Spleen (tissue), 11 donors: ENCODE measurements around the gene TIGAR. TPM values are rescaled to one million over a fixed set of nuclear protein-coding genes. Genes with fewer than 3 reads are reported as not detected.

Experiments used
- DNase-seq: peaks from one replicate; pipeline ENCODE4 v3.0.0-alpha.2; 2020
- H3K27ac ChIP-seq, 8 donors: fragments of 200-600 bp; sonication (generic) in 7 of 8; 1 replicate in 4 of 8; 2 replicates in 4 of 8; pipeline versions ENCODE4 v1.5.0 to v1.8.0; 2016 to 2021; ENCODE audit warnings: inconsistent platforms in 4 of 8, mild to moderate bottlenecking in 4 of 8, moderate library complexity in 1 of 8
- H3K27me3 ChIP-seq, 7 donors: fragments of 200-600 bp; sonication (generic) in 6 of 7; replicated peaks in 1 of 7; 1 replicate in 4 of 7; 2 replicates in 3 of 7; pipeline versions ENCODE4 v1.5.0 to v1.8.0; 2016 to 2021; ENCODE audit warnings: inconsistent platforms in 3 of 7, mild to moderate bottlenecking in 1 of 7
- H3K36me3 ChIP-seq, 6 donors: fragments of 200-600 bp; sonication (generic) in 5 of 6; 1 replicate in 4 of 6; 2 replicates in 2 of 6; pipeline versions ENCODE4 v1.5.0 to v1.8.0; 2016 to 2021; ENCODE audit warnings: inconsistent platforms in 2 of 6
- H3K4me1 ChIP-seq, 6 donors: fragments of 200-600 bp; sonication (generic) in 5 of 6; 1 replicate in 3 of 6; 2 replicates in 3 of 6; pipeline versions ENCODE4 v1.5.0 to v1.8.0; 2016 to 2021; ENCODE audit warnings: inconsistent platforms in 3 of 6
- H3K4me3 ChIP-seq, 8 donors: fragments of 200-600 bp; sonication (generic) in 7 of 8; 1 replicate in 4 of 8; 2 replicates in 4 of 8; pipeline versions ENCODE4 v1.5.0 to v1.8.0; 2016 to 2021; ENCODE audit warnings: inconsistent platforms in 4 of 8, mild to moderate bottlenecking in 4 of 8, moderate library complexity in 2 of 8
- H3K9me3 ChIP-seq, 8 donors: fragments of 200-600 bp; sonication (generic) in 7 of 8; 1 replicate in 4 of 8; 2 replicates in 4 of 8; pipeline versions ENCODE4 v1.5.0 to v1.8.0; 2016 to 2021; ENCODE audit warnings: inconsistent platforms in 4 of 8
- POLR2A ChIP-seq, 3 donors: fragments of 450-650 bp; IDR thresholded peaks; one replicate each; pipeline ENCODE4 v1.5.1; 2017; ENCODE audit warnings: antibody characterized with exemption in 3 of 3, mild to moderate bottlenecking in 1 of 3
- POLR2AphosphoS5 ChIP-seq, 3 donors: sonication (generic); formaldehyde crosslinking; IDR thresholded peaks; one replicate each; pipeline ENCODE4 v1.5.1; 2017; ENCODE audit warnings: antibody characterized with exemption in 3 of 3
- WGBS, 5 donors: extraction: QIAGEN DNeasy Blood & Tissue Kit in 3 of 5; methylation state at CpG; one replicate each; pipeline versions ENCODE4 v1.1.5 to v1.1.7; 2013 to 2018; 5-methylcytosine and 5-hydroxymethylcytosine counted together
- intact Hi-C: fragments of 100-400 bp; cut with DNase I; formaldehyde crosslinking; loops from one replicate; pipeline ENCODE4 v1.15.0; 2023; ENCODE audit warnings: low total_unique reads
- polyA plus RNA-seq, 3 donors: library from polyadenylated mRNA; stranded (reverse); fragments of 200-250 nt; gene quantifications; one replicate each; pipeline ENCODE4 v1.2.1, GENCODE V29; 2013
- total RNA-seq, 7 donors: library from RNA; depleted of rRNA in 3 of 7; stranded (reverse); fragments of >200 nt in 3 of 7; fragmentation: NEBNext Ultra II Directional in 4 of 7; extraction: Animal tissue kit (Norgen Biotek cat#: 25700) in 4 of 7; gene quantifications; one replicate each; pipeline versions ENCODE4 v1.1.0 to v1.2.1, GENCODE V29; 2016 to 2021
- TF ChIP-seq, protein P1 (sequence below), 11 experiments: fragments of 200-600 bp in 7 of 11; fragments of 450-650 bp in 4 of 11; sonication (generic) in 4 of 11; IDR thresholded peaks in 8 of 11; conservative IDR thresholded peaks in 3 of 11; 1 replicate in 7 of 11; 2 replicates in 4 of 11; pipeline versions ENCODE4 v1.4.0 to v1.8.0; 2016 to 2021; ENCODE audit warnings: antibody characterized with exemption in 11 of 11, inconsistent platforms in 4 of 11, mild to moderate bottlenecking in 1 of 11
- donor health status: healthy with polysubstance abuse.
- donor health status: DM: no; HTN: no; CAD: no; lungs with moderate emphysema.
- donor health status: DM: no; HTN: no; CAD: no.
- donor health status: Bipolar disorder and iron deficiency.
- donor health status: healthy.
- donor health status: DM: no; HTN: no; CAD: no.
- donor health status: DM: yes; HTN: yes; CAD: no.

Gene TIGAR
- total and polyA plus RNA-seq, 10 donors, result 4.5 to 16.7 (median 11.5) TPM

DNA sequence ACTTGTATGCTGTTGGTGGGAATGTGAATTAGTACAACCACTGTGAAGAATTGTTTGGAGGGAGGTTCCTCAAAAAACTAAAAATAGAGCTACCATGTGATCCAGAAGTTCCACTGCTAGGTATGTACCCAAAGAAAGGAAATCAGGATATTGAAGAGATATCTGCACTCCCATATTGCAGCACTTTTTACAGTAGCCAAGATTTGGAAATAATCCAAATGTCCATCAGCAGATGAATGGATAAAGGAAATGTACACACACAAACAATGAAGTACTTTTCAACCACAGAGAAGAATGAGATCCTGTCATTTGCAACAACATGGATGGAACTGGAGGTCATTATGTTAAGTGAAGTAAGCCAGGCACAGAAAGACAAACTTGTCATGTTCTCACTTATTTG is 25.9 kb downstream of the TIGAR start:
- TF ChIP-seq, protein P1, sequence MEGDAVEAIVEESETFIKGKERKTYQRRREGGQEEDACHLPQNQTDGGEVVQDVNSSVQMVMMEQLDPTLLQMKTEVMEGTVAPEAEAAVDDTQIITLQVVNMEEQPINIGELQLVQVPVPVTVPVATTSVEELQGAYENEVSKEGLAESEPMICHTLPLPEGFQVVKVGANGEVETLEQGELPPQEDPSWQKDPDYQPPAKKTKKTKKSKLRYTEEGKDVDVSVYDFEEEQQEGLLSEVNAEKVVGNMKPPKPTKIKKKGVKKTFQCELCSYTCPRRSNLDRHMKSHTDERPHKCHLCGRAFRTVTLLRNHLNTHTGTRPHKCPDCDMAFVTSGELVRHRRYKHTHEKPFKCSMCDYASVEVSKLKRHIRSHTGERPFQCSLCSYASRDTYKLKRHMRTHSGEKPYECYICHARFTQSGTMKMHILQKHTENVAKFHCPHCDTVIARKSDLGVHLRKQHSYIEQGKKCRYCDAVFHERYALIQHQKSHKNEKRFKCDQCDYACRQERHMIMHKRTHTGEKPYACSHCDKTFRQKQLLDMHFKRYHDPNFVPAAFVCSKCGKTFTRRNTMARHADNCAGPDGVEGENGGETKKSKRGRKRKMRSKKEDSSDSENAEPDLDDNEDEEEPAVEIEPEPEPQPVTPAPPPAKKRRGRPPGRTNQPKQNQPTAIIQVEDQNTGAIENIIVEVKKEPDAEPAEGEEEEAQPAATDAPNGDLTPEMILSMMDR (IDR thresholded peaks at IDR 0.05 in 8 of 11, conservative IDR thresholded peaks at IDR 0.05 in 3 of 11), result no peak
- TF ChIP-seq POLR2A (IDR thresholded peaks at IDR 0.05) (no peak), POLR2AphosphoS5 (IDR thresholded peaks at IDR 0.05) (no peak)
- no peak for DNase-seq
- H3K27me3 ChIP-seq, result no peaks in the 10 kb centered on the region
- H3K27ac ChIP-seq, result no peak overlapping the region
- no peak overlapping the region for H3K4me3 ChIP-seq
- intact Hi-C loops, result no loop called here
- H3K36me3 ChIP-seq, result peaks cover 0 to 50% (median 20%) of the 10 kb centered on the region in 6 donors
- peaks cover 0 to 3% (median 0%) of the 10 kb centered on the region in 8 donors for H3K9me3 ChIP-seq
- no peaks in the 10 kb centered on the region for H3K4me1 ChIP-seq

DNA sequence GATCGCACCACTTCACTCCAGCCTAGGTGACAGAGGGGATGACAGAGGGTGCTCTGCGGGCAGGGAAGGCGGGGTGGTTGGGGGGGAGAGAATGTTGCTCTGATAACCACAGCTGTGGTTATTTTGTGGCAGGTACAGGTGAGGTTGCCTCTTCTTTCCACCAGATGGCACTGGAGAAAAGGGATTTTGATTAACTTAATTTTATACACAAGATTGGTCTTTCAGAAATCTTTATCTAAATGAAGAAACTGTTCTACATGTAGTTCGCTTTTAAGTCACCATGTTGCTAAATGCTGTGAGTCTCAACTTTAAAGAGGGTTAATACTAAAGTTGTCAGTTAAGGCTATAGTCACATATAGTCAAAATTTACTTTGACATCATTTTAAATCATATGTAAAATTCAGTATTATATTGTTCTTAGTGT is 32.8 kb downstream of the TIGAR start:
- 57 to 87% (median 65%) methylated on average over 4 of the region's 4 CpGs for WGBS, 5 donors
- Histone ChIP-seq H3K9me3 (no peaks in the 10 kb centered on the region), H3K27me3 (no peaks in the 10 kb centered on the region), H3K36me3 (peaks cover 0 to 61% (median 33%) of the 10 kb centered on the region in 6 donors), H3K27ac (no peak overlapping the region), H3K4me1 (no peaks in the 10 kb centered on the region), H3K4me3 (no peak overlapping the region)
- intact Hi-C loops, result no loop called here
- DNase-seq, result no peak
- TF ChIP-seq POLR2A (IDR thresholded peaks at IDR 0.05), result no peak
- TF ChIP-seq, protein P1 (IDR thresholded peaks at IDR 0.05 in 8 of 11, conservative IDR thresholded peaks at IDR 0.05 in 3 of 11), result peak in 7 of 11 experiments; percentile 15 to 61 (median 37)
- no peak for TF ChIP-seq POLR2AphosphoS5 (IDR thresholded peaks at IDR 0.05)

DNA sequence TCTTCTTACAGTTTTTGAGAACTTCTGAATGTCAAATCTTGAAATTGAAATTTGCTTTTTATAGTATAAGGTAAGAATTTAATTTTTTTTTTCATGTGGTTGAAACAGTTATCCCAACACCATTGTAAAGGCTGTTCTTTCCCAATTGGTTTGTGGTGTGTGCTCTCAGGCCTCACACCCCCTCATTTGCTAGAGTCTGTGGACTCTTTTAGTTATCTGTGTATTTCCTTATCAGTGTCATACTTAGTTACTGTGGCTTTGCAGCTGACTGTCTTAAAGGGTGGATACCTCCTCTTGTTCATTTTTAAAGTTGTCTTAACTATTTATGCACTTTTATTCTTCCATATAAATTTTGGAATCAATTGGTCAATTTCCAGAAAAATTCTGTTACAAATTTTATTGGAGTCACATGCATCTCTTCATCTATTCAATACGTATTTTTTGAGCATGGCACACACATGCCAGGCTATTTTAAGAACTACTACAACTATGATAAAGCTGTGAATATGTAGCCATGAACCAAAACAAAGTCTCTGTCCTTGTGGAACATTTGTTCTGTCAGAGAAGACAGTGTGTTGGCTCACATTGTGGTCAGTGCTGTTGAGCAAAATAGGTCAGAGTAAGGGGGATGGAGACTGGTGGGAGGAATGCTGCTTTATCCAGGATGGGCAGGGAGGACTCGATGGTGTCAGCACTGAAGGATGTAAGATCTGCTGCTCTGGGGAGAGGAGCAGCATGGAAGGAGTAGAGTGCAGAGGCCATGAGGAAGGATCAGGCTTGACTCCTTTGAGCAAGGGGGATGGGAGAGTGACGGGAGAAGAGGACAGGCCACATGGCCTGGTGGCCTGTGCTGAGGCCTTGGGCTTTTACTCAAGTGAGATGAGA is 34.4 kb downstream of the TIGAR start:
- DNase-seq, result no peak
- 85 to 97% (median 89%) methylated on average over 3 of the region's 3 CpGs for WGBS, 5 donors
- intact Hi-C loops, result no loop called here
- Histone ChIP-seq H3K4me3 (no peak overlapping the region), H3K9me3 (peaks cover 0 to 10% (median 5%) of the 10 kb centered on the region in 8 donors), H3K36me3 (peaks cover 0 to 45% (median 26%) of the 10 kb centered on the region in 6 donors), H3K4me1 (no peaks in the 10 kb centered on the region), H3K27ac (no peak overlapping the region), H3K27me3 (no peaks in the 10 kb centered on the region)
- TF ChIP-seq, protein P1 (IDR thresholded peaks at IDR 0.05 in 8 of 11, conservative IDR thresholded peaks at IDR 0.05 in 3 of 11), result no peak
- TF ChIP-seq POLR2A (IDR thresholded peaks at IDR 0.05) (no peak), POLR2AphosphoS5 (IDR thresholded peaks at IDR 0.05) (no peak)

DNA sequence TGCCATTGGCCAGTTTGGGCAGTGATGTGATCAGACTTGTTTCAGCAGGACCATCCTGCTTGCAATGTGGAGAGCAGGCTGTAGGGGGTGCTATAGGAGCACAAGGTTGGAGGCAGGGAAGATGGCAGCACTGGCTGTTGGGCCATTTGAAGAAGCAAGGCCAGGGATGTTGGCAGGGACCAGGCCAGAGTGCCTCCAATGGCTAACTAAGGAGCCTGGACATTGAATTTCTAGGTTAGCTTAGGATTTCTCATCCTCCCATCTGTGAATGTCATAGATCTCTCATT is 35.0 kb downstream of the TIGAR start:
- no peak overlapping the region for H3K27ac ChIP-seq
- H3K9me3 ChIP-seq, result peaks cover 0 to 10% (median 5%) of the 10 kb centered on the region in 8 donors
- H3K27me3 ChIP-seq, result no peaks in the 10 kb centered on the region
- H3K36me3 ChIP-seq, result peaks cover 0 to 39% (median 24%) of the 10 kb centered on the region in 6 donors
- DNase-seq, result no peak
- H3K4me1 ChIP-seq, result no peaks in the 10 kb centered on the region
- TF ChIP-seq, protein P1 (IDR thresholded peaks at IDR 0.05 in 8 of 11, conservative IDR thresholded peaks at IDR 0.05 in 3 of 11), result peak in 5 of 11 experiments; percentile 11 to 36 (median 17)
- no peak for TF ChIP-seq POLR2AphosphoS5 (IDR thresholded peaks at IDR 0.05)
- no peak for TF ChIP-seq POLR2A (IDR thresholded peaks at IDR 0.05)
- intact Hi-C loops, result no loop called here
- no peak overlapping the region for H3K4me3 ChIP-seq
